HCT116 (cell line): Measurements from ENCODE around the gene USP10. TPM values are rescaled to one million over a fixed set of nuclear protein-coding genes. Genes with fewer than 3 reads are reported as not detected.

Experiments used
- ATAC-seq: fragments of 200-7000 bp; cut with Tn5 transposase; 2 replicates; pipeline ENCODE4 v1.9.1; 2020; ENCODE audit warnings: mild to moderate bottlenecking, moderate library complexity
- BruUV-seq: library from RNA; stranded (reverse); fragments of 400-500 nt; replicated peaks from 2 replicates; lab custom pipeline; 2021; lab: Mats Ljungman, UMichigan
- CTCF ChIA-PET: fragments of 300-600 bp; sonication (Branson Sonifier 250); formaldehyde crosslinking; loops from one replicate; lab custom pipeline; 2021; ENCODE audit warnings: antibody characterized with exemption; lab: Charles Lee
- POLR2A ChIA-PET: fragments of 300-600, 350-600 bp; sonication (Branson Sonifier 250); formaldehyde crosslinking; loops from one replicate; lab custom pipeline; 2021; ENCODE audit warnings: antibody characterized with exemption; lab: Charles Lee
- RAD21 ChIA-PET, 2 experiments: fragments of 300-600 bp; sonication (Branson Sonifier 250); formaldehyde crosslinking; loops; one replicate each; lab custom pipeline; 2023; ENCODE audit warnings: low total read pairs in 2 of 2; ENCODE audit not compliant: uncharacterized antibody in 2 of 2, unreplicated experiment in 2 of 2, low non-redundant PET in 1 of 2; lab: Charles Lee
- DNase-seq: peaks from one replicate; pipeline ENCODE4 v3.0.0-alpha.2; 2010; ENCODE audit warnings: low read depth, low spot score
- H2AFZ ChIP-seq: fragments of 200-600 bp; shearing (Covaris generic), sonication (generic); 2 replicates; pipeline ENCODE4 v1.6.1; 2017; ENCODE audit warnings: low read depth, mixed run types, mixed read lengths, antibody characterized with exemption, low read length; ENCODE audit not compliant: poor library complexity, severe bottlenecking
- H3K27ac ChIP-seq: 2 replicates; pipeline ENCODE4 v1.5.1; 2012; ENCODE audit warnings: low read depth, low read length
- H3K27me3 ChIP-seq: fragments of 200-600 bp; sonication (generic); 2 replicates; pipeline ENCODE4 v1.6.1; 2016; ENCODE audit warnings: mixed run types, low read length, mixed read lengths; ENCODE audit not compliant: insufficient read depth
- H3K36me3 ChIP-seq, 2 experiments: fragments of 200-500 bp in 1 of 2; fragments of 200-600 bp in 1 of 2; sonication (Bioruptor generic) in 1 of 2; sonication (generic) in 1 of 2; 2 replicates each; pipeline versions ENCODE4 v1.5.1 to v1.6.1; 2014 to 2016; ENCODE audit warnings: low read length in 2 of 2, inconsistent platforms in 1 of 2, mixed read lengths in 1 of 2, mixed run types in 1 of 2; ENCODE audit not compliant: insufficient read depth in 2 of 2, control insufficient read depth in 1 of 2
- H3K4me1 ChIP-seq, 2 experiments: fragments of 200-600 bp in 1 of 2; sonication (generic) in 1 of 2; 2 replicates each; pipeline versions ENCODE4 v1.5.1 to v1.6.1; 2012 to 2017; ENCODE audit warnings: low read length in 2 of 2, inconsistent platforms in 1 of 2, mild to moderate bottlenecking in 1 of 2, mixed read lengths in 1 of 2, mixed run types in 1 of 2, moderate library complexity in 1 of 2; ENCODE audit not compliant: insufficient read depth in 2 of 2, control insufficient read depth in 1 of 2
- H3K4me2 ChIP-seq: fragments of 200-600 bp; sonication (generic); 2 replicates; pipeline ENCODE4 v1.6.1; 2017; ENCODE audit warnings: mixed run types, low read length, mixed read lengths
- H3K4me3 ChIP-seq, 2 experiments: fragments of 200-600 bp in 1 of 2; sonication (generic) in 1 of 2; replicated peaks in 1 of 2; 2 replicates each; pipeline ENCODE4 v1.5.1; 2011 to 2016; ENCODE audit warnings: low read length in 2 of 2, control low read depth in 1 of 2, low read depth in 1 of 2, mild to moderate bottlenecking in 1 of 2, mixed read lengths in 1 of 2, mixed run types in 1 of 2
- H3K79me2 ChIP-seq: fragments of 200-600 bp; sonication (generic); 2 replicates; pipeline ENCODE4 v1.6.1; 2017; ENCODE audit warnings: mild to moderate bottlenecking, mixed run types, low read length, moderate library complexity, mixed read lengths; ENCODE audit not compliant: insufficient read depth
- H3K9ac ChIP-seq: fragments of 200-600 bp; sonication (generic); 2 replicates; pipeline ENCODE4 v1.6.1; 2016; ENCODE audit warnings: low read length, mixed read lengths
- H3K9me2 ChIP-seq: fragments of 200-600 bp; sonication (generic), shearing (Covaris generic); 2 replicates; pipeline ENCODE4 v1.6.1; 2017; ENCODE audit warnings: mixed run types, mild to moderate bottlenecking, moderate library complexity; ENCODE audit not compliant: insufficient read depth
- H3K9me3 ChIP-seq, 2 experiments: fragments of 200-500 bp in 1 of 2; fragments of 200-600 bp in 1 of 2; sonication (Bioruptor generic) in 1 of 2; sonication (generic) in 1 of 2; 2 replicates each; pipeline ENCODE4 v1.6.1; 2014 to 2017; ENCODE audit warnings: low read length in 2 of 2, mixed read lengths in 2 of 2, inconsistent platforms in 1 of 2, low read depth in 1 of 2, mild to moderate bottlenecking in 1 of 2, mixed run types in 1 of 2, moderate library complexity in 1 of 2; ENCODE audit not compliant: control insufficient read depth in 1 of 2, insufficient read depth in 1 of 2
- H4K20me1 ChIP-seq: fragments of 200-600 bp; sonication (generic), shearing (Covaris generic); 2 replicates; pipeline ENCODE4 v1.6.1; 2017; ENCODE audit warnings: mixed run types, mild to moderate bottlenecking, moderate library complexity; ENCODE audit not compliant: insufficient read depth
- ELF1 ChIP-seq: IDR thresholded peaks from 2 replicates; pipeline ENCODE4 v1.6.1; 2012; ENCODE audit warnings: low read depth, borderline replicate concordance
- EZH2phosphoT487 ChIP-seq: fragments of 200-600 bp; IDR thresholded peaks from 2 replicates; pipeline ENCODE4 v1.6.1; 2018; ENCODE audit warnings: antibody characterized with exemption, borderline replicate concordance
- JUND ChIP-seq: IDR thresholded peaks from 2 replicates; pipeline ENCODE4 v1.6.1; 2012
- RAD21 ChIP-seq: IDR thresholded peaks from 2 replicates; pipeline ENCODE4 v1.6.1; 2012; ENCODE audit warnings: low read depth, mild to moderate bottlenecking
- SRF ChIP-seq: IDR thresholded peaks from 2 replicates; pipeline ENCODE4 v1.6.1; 2012; ENCODE audit warnings: low read depth
- ZFX ChIP-seq: fragments of 450-650 bp; IDR thresholded peaks from 2 replicates; pipeline ENCODE4 v1.6.1; 2017
- ZNF274 ChIP-seq: fragments of 200-500 bp; sonication (Bioruptor generic); IDR thresholded peaks from 2 replicates; pipeline ENCODE4 v1.6.1; 2014; ENCODE audit warnings: mild to moderate bottlenecking, low read depth, low read length, inconsistent platforms
- intact Hi-C: fragments of 100-400 bp; cut with micrococcal nuclease; formaldehyde crosslinking; loops from 2 replicates; pipeline ENCODE4 v1.10.0; 2022
- total RNA-seq: library from RNA; stranded (reverse); gene quantifications from one replicate; pipeline ENCODE4 v1.2.1, GENCODE V29; 2021; ENCODE audit not compliant: unreplicated experiment
- TF ChIP-seq, protein P1 (sequence below): IDR thresholded peaks from 2 replicates; pipeline ENCODE4 v1.6.1; 2012

USP10 gene
- total RNA-seq, 1 experiment from 2014 or later, result 175 TPM

DNA sequence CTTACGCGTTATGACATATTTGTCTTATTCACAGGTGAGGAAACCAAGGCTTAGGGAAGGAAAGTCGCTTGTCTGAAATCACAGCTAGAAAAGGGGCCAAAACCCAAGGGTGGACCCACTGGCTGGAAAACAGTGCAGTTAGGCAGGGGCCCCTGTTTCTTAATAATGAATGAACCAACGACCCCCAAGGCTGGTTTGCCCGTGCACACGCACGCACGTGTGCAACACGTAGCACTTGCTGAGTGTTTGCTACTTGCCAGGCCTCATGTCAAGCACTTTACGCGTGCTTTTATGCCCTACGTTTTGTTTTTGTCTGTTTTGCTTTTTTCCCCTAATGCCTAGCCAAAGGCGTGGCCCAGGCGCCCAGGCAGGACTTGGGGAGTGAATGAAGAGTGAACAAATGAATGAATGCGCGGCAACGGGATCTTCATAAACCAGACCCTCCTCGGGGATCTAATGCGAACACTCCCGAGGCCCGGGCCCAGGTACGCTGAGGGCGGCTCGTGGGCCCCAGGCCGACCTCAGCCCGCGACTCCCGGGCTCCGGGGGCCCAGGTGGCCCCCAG is 571 bp upstream of the USP10 start:
- ChIA-PET CTCF (interaction anchor here (1.2 kb wide), 1 partner anchor 26 kb away, joined by 3 read pairs; no protein-coding TSS in a partner anchor), RAD21 (no interaction called here), POLR2A (no interaction called here)
- intact Hi-C loops, result no loop called here
- H3K27ac ChIP-seq, result peak overlapping the region; percentile 90
- no peak for DNase-seq
- peak overlapping the region; percentile 90 to 95 for H3K4me3 ChIP-seq
- peak overlapping the region; percentile 90 for H3K4me2 ChIP-seq
- no peaks in the 10 kb centered on the region for H3K9me3 ChIP-seq
- H3K4me1 ChIP-seq, result peaks cover 5 to 25% of the 10 kb centered on the region in 2 experiments; a peak in 3 of 4 replicates
- H2AFZ ChIP-seq, result peak overlapping the region; percentile 7
- H3K9me2 ChIP-seq, result no peaks in the 10 kb centered on the region
- 0 out of 4 replicates have a peak, but pooled peaks cover 0 to 6% of the 10 kb centered on the region in 2 experiments for H3K36me3 ChIP-seq
- peaks cover 44% of the 10 kb centered on the region for H3K79me2 ChIP-seq
- TF ChIP-seq SRF (no peak), RAD21 (no peak), ELF1 (no peak), ZFX (no peak), EZH2phosphoT487 (no peak), JUND (no peak), ZNF274 (no peak)
- TF ChIP-seq, protein P1, sequence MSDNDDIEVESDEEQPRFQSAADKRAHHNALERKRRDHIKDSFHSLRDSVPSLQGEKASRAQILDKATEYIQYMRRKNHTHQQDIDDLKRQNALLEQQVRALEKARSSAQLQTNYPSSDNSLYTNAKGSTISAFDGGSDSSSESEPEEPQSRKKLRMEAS, result peak; percentile 33; the same call in 1 of the 2 replicates
- peak overlapping the region; percentile 92 for H3K9ac ChIP-seq
- H4K20me1 ChIP-seq, result peaks cover 32% of the 10 kb centered on the region
- ATAC-seq, result peak; percentile 49
- TSS peak; percentile 76 for BruUV-seq
- no peaks in the 10 kb centered on the region for H3K27me3 ChIP-seq
